Measurements from ENCODE around the gene SLC7A9.

GRCh38 chr19:32916969-32917615 lies 47.5 kb upstream of the SLC7A9 start:
- TF ChIP-seq EZH2phosphoT487 (IDR thresholded peaks at IDR 0.05; ENCODE audit: low read depth) = no peak
- TF ChIP-seq, protein P1, sequence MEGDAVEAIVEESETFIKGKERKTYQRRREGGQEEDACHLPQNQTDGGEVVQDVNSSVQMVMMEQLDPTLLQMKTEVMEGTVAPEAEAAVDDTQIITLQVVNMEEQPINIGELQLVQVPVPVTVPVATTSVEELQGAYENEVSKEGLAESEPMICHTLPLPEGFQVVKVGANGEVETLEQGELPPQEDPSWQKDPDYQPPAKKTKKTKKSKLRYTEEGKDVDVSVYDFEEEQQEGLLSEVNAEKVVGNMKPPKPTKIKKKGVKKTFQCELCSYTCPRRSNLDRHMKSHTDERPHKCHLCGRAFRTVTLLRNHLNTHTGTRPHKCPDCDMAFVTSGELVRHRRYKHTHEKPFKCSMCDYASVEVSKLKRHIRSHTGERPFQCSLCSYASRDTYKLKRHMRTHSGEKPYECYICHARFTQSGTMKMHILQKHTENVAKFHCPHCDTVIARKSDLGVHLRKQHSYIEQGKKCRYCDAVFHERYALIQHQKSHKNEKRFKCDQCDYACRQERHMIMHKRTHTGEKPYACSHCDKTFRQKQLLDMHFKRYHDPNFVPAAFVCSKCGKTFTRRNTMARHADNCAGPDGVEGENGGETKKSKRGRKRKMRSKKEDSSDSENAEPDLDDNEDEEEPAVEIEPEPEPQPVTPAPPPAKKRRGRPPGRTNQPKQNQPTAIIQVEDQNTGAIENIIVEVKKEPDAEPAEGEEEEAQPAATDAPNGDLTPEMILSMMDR (IDR thresholded peaks at IDR 0.05; ENCODE audit: low read depth, low read length) = no peak

Data from OCI-LY3 (cell line).